Measurements from ENCODE around the gene MATN4.

Gene MATN4

GRCh38 chr20:45254383-45255262 is 53.5 kb downstream of the MATN4 start, which contains the start of gene SLPI:
Gene SLPI, minus strand, starts transcription at chr20:45254564. Its CDS starts 21 bp downstream, at chr20:45254543.
- DNase-seq (ENCODE audit: low read depth, low spot score), result no peak
- no peaks in the 10 kb centered on the region for H3K9me3 ChIP-seq (ENCODE audit: insufficient read depth, low read length)
- H3K9ac ChIP-seq (ENCODE audit: insufficient read length, low read depth), result no peak within 1 kb of the TSS
- H3K27me3 ChIP-seq (ENCODE audit: insufficient read depth, insufficient read length), result no peaks in the 10 kb centered on the region
- TF ChIP-seq YY1 (IDR thresholded peaks at IDR 0.05; ENCODE audit: insufficient read depth, insufficient read length), result no peak
- no peak for TF ChIP-seq ZNF274 (IDR thresholded peaks at IDR 0.05; ENCODE audit: low read depth, low read length)
- no peak for TF ChIP-seq SUZ12 (IDR thresholded peaks at IDR 0.05; ENCODE audit: extremely low read depth, insufficient read depth, insufficient read length)
- no peak within 1 kb of the TSS for H3K4me3 ChIP-seq (ENCODE audit: insufficient read length, low read depth)
- no peaks in the 10 kb centered on the region for H3K36me3 ChIP-seq (ENCODE audit: insufficient read depth, insufficient read length, low read length)
- H3K4me1 ChIP-seq (ENCODE audit: insufficient read depth, insufficient read length), result no peaks in the 10 kb centered on the region

DNA sequence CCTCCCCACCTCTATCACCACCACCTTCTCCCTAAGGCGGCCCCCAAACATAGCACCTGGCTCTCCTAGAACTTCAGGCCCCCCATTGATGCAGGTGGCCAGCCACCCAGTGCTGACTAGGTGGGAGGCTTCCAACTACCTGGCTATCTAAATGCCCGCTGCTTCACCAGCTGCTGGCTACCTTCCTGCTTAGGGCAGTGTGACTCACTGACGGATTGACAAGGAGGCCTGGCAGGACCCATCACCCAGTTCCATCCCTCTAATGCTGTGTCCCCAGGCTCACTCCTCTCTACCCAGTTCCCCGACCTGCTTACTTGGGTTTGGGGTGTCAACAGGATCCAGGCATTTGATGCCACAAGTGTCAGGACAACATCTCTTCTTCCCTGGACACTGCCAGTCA is 54.8 kb downstream of the MATN4 start:
- no peaks in the 10 kb centered on the region for H3K36me3 ChIP-seq (ENCODE audit: insufficient read depth, insufficient read length, low read length)
- H3K27me3 ChIP-seq (ENCODE audit: insufficient read depth, insufficient read length), result no peaks in the 10 kb centered on the region
- no peak for DNase-seq (ENCODE audit: low read depth, low spot score)
- no peaks in the 10 kb centered on the region for H3K4me1 ChIP-seq (ENCODE audit: insufficient read depth, insufficient read length)
- no peak overlapping the region for H3K9ac ChIP-seq (ENCODE audit: insufficient read length, low read depth)
- no peaks in the 10 kb centered on the region for H3K9me3 ChIP-seq (ENCODE audit: insufficient read depth, low read length)
- TF ChIP-seq SUZ12 (IDR thresholded peaks at IDR 0.05; ENCODE audit: extremely low read depth, insufficient read depth, insufficient read length) (no peak), ZNF274 (IDR thresholded peaks at IDR 0.05; ENCODE audit: low read depth, low read length) (no peak), YY1 (IDR thresholded peaks at IDR 0.05; ENCODE audit: insufficient read depth, insufficient read length) (no peak)
- no peak overlapping the region for H3K4me3 ChIP-seq (ENCODE audit: insufficient read length, low read depth)

DNA sequence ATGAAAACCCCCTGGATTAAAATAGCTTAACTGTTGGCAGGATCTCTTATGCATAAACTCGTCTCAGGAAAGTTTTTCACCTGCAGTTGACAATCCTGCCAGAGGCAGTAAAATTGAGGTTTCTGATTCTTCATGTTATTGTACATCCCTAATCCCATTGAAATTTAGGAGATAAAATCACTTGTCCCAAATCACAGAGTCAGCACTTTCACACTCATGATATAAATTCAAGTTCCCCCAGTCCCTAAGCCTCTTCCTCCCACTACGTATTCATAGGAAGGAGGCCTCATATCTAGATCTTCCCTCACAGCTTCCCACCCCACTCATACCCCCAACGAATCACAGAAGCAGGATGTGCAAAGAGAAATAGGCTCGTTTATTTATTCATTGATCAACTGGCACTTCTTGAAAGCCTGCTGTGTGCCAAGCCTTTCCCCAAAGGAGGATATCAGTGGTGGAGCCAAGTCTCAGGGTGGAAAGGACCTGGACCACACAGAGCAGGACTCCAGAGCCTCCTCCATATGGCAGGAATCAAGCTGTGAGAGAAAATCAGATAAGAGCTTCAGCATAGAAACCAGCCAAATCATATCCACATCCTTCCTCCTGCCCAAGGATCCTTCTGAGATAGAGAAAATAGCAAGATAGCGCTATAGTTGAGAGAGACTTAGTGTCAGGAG is 56.1 kb downstream of the MATN4 start:
- Histone ChIP-seq H3K36me3 (ENCODE audit: insufficient read depth, insufficient read length, low read length) (no peaks in the 10 kb centered on the region), H3K27me3 (ENCODE audit: insufficient read depth, insufficient read length) (no peaks in the 10 kb centered on the region), H3K9ac (ENCODE audit: insufficient read length, low read depth) (no peak overlapping the region), H3K4me1 (ENCODE audit: insufficient read depth, insufficient read length) (no peaks in the 10 kb centered on the region), H3K9me3 (ENCODE audit: insufficient read depth, low read length) (no peaks in the 10 kb centered on the region), H3K4me3 (ENCODE audit: insufficient read length, low read depth) (no peak overlapping the region)
- no peak for TF ChIP-seq SUZ12 (IDR thresholded peaks at IDR 0.05; ENCODE audit: extremely low read depth, insufficient read depth, insufficient read length)
- TF ChIP-seq ZNF274 (IDR thresholded peaks at IDR 0.05; ENCODE audit: low read depth, low read length), result no peak
- no peak for TF ChIP-seq YY1 (IDR thresholded peaks at IDR 0.05; ENCODE audit: insufficient read depth, insufficient read length)
- no peak for DNase-seq (ENCODE audit: low read depth, low spot score)

DNA sequence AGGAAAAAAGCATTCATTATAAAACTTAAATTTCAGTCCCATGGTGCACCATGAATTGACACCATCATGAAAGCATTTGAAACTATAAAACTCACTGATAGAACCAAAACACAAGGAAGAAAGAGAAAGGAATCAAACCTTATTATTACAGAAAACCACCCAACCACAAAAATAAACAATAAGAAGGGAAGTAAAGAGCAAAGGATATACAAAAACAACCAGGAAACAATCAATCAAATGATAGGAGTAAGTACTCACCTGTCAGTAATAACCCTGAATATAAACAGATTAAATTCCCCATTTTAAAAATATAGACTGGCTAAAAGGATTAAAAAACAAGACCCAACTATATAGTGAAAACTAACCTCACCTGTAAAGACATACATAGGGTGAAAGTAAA is 59.5 kb downstream of the MATN4 start:
- no peaks in the 10 kb centered on the region for H3K4me1 ChIP-seq (ENCODE audit: insufficient read depth, insufficient read length)
- no peak overlapping the region for H3K9ac ChIP-seq (ENCODE audit: insufficient read length, low read depth)
- H3K36me3 ChIP-seq (ENCODE audit: insufficient read depth, insufficient read length, low read length), result no peaks in the 10 kb centered on the region
- TF ChIP-seq YY1 (IDR thresholded peaks at IDR 0.05; ENCODE audit: insufficient read depth, insufficient read length) (no peak), ZNF274 (IDR thresholded peaks at IDR 0.05; ENCODE audit: low read depth, low read length) (no peak), SUZ12 (IDR thresholded peaks at IDR 0.05; ENCODE audit: extremely low read depth, insufficient read depth, insufficient read length) (no peak)
- H3K9me3 ChIP-seq (ENCODE audit: insufficient read depth, low read length), result no peaks in the 10 kb centered on the region
- no peak for DNase-seq (ENCODE audit: low read depth, low spot score)
- H3K4me3 ChIP-seq (ENCODE audit: insufficient read length, low read depth), result no peak overlapping the region
- no peaks in the 10 kb centered on the region for H3K27me3 ChIP-seq (ENCODE audit: insufficient read depth, insufficient read length)

- Histone ChIP-seq H3K4me1 (ENCODE audit: insufficient read depth, insufficient read length) (no peaks in the 10 kb centered on the region), H3K9ac (ENCODE audit: insufficient read length, low read depth) (no peak overlapping the region), H3K36me3 (ENCODE audit: insufficient read depth, insufficient read length, low read length) (no peaks in the 10 kb centered on the region), H3K4me3 (ENCODE audit: insufficient read length, low read depth) (no peak overlapping the region), H3K9me3 (ENCODE audit: insufficient read depth, low read length) (no peaks in the 10 kb centered on the region), H3K27me3 (ENCODE audit: insufficient read depth, insufficient read length) (no peaks in the 10 kb centered on the region)
- DNase-seq (ENCODE audit: low read depth, low spot score), result no peak
- TF ChIP-seq SUZ12 (IDR thresholded peaks at IDR 0.05; ENCODE audit: extremely low read depth, insufficient read depth, insufficient read length) (no peak), YY1 (IDR thresholded peaks at IDR 0.05; ENCODE audit: insufficient read depth, insufficient read length) (no peak), ZNF274 (IDR thresholded peaks at IDR 0.05; ENCODE audit: low read depth, low read length) (no peak)
Observed at GRCh38 chr20:45247865-45248264, 60.2 kb downstream of the MATN4 start.

- H3K27me3 ChIP-seq (ENCODE audit: insufficient read depth, insufficient read length), result no peaks in the 10 kb centered on the region
- no peak overlapping the region for H3K9ac ChIP-seq (ENCODE audit: insufficient read length, low read depth)
- no peaks in the 10 kb centered on the region for H3K9me3 ChIP-seq (ENCODE audit: insufficient read depth, low read length)
- H3K36me3 ChIP-seq (ENCODE audit: insufficient read depth, insufficient read length, low read length), result no peaks in the 10 kb centered on the region
- no peak for TF ChIP-seq SUZ12 (IDR thresholded peaks at IDR 0.05; ENCODE audit: extremely low read depth, insufficient read depth, insufficient read length)
- no peak for TF ChIP-seq YY1 (IDR thresholded peaks at IDR 0.05; ENCODE audit: insufficient read depth, insufficient read length)
- no peak for TF ChIP-seq ZNF274 (IDR thresholded peaks at IDR 0.05; ENCODE audit: low read depth, low read length)
- no peak overlapping the region for H3K4me3 ChIP-seq (ENCODE audit: insufficient read length, low read depth)
- H3K4me1 ChIP-seq (ENCODE audit: insufficient read depth, insufficient read length), result no peaks in the 10 kb centered on the region
- DNase-seq (ENCODE audit: low read depth, low spot score), result no peak
Observed at GRCh38 chr20:45246109-45246508, 62.0 kb downstream of the MATN4 start.

All from NT2/D1 (cell line).